Measurements from ENCODE around the gene GRAMD1A.

DNA sequence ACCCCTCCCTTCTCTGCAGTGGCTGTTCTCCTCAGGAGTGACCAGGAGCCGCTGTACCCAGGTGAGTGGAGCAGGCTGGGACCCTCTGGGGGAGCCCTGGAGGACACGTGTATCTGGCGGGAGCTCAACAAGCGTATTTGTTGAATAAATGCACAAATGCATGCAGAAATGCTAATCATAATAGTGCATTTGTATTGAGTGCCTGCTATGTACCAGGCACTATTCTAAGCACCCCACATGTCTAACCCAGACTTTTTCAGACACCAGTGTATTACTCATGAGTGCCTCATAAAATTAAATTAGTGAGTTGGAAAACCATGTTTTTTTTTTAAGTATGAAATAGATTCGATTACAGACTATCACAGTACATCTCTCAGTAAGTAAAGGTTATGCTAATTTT lies 49.3 kb downstream of the GRAMD1A start:
- TF ChIP-seq, protein P1, sequence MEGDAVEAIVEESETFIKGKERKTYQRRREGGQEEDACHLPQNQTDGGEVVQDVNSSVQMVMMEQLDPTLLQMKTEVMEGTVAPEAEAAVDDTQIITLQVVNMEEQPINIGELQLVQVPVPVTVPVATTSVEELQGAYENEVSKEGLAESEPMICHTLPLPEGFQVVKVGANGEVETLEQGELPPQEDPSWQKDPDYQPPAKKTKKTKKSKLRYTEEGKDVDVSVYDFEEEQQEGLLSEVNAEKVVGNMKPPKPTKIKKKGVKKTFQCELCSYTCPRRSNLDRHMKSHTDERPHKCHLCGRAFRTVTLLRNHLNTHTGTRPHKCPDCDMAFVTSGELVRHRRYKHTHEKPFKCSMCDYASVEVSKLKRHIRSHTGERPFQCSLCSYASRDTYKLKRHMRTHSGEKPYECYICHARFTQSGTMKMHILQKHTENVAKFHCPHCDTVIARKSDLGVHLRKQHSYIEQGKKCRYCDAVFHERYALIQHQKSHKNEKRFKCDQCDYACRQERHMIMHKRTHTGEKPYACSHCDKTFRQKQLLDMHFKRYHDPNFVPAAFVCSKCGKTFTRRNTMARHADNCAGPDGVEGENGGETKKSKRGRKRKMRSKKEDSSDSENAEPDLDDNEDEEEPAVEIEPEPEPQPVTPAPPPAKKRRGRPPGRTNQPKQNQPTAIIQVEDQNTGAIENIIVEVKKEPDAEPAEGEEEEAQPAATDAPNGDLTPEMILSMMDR (IDR thresholded peaks at IDR 0.05 in 4 of 5, conservative IDR thresholded peaks at IDR 0.05 in 1 of 5), result no peak
- no peak for TF ChIP-seq POLR2A (IDR thresholded peaks at IDR 0.05)

Measured in gastrocnemius medialis (tissue), 4 donors.